Measurements from ENCODE around the gene PXDN.

GRCh38 chr2:1708476-1709334 is 35.6 kb downstream of the PXDN start:
- TF ChIP-seq POLR2AphosphoS5 (IDR thresholded peaks at IDR 0.05; ENCODE audit: borderline replicate concordance, low read depth, low read length) (no peak), EZH2 (IDR thresholded peaks at IDR 0.05) (no peak)
